Esophagus squamous epithelium (tissue), 5 donors: ENCODE data around the gene FIG4. TPM values are rescaled to one million over a fixed set of nuclear protein-coding genes. Genes with fewer than 3 reads are reported as not detected.
"Not testable (repeated sequence)": the region's sequence is repeated elsewhere in the genome, so short reads cannot be mapped to it uniquely, and the experiment has no call there.

Source experiments
- DNase-seq: peaks from one replicate; lab custom pipeline; 2025; lab: John Stamatoyannopoulos, UW
- H3K27ac ChIP-seq, 4 donors: fragments of 200-600 bp; sonication (generic); one replicate each; pipeline ENCODE4 v1.5.1; 2016 to 2019; ENCODE audit warnings: mild to moderate bottlenecking in 1 of 4
- H3K27me3 ChIP-seq, 4 donors: fragments of 200-600 bp; sonication (generic); 1 replicate in 3 of 4; 2 replicates in 1 of 4; pipeline versions ENCODE4 v1.5.1 to v1.6.0; 2017 to 2021; ENCODE audit warnings: antibody characterized with exemption in 1 of 4
- H3K36me3 ChIP-seq, 3 donors: fragments of 200-600 bp; sonication (generic); one replicate each; pipeline ENCODE4 v1.5.1; 2016 to 2019
- H3K4me1 ChIP-seq, 3 donors: fragments of 200-600 bp; sonication (generic); one replicate each; pipeline ENCODE4 v1.5.1; 2017 to 2019
- H3K4me3 ChIP-seq, 4 donors: fragments of 200-600 bp; sonication (generic); 1 replicate in 3 of 4; 2 replicates in 1 of 4; pipeline ENCODE4 v1.5.1; 2016 to 2019; ENCODE audit warnings: mild to moderate bottlenecking in 2 of 4, moderate library complexity in 1 of 4
- H3K9me3 ChIP-seq, 3 donors: fragments of 200-600 bp; sonication (generic); one replicate each; pipeline ENCODE4 v1.5.1; 2016 to 2019
- POLR2A ChIP-seq, 4 donors: fragments of 450-650 bp; IDR thresholded peaks; one replicate each; pipeline ENCODE4 v1.6.1; 2017; ENCODE audit warnings: antibody characterized with exemption in 4 of 4, mild to moderate bottlenecking in 4 of 4, moderate library complexity in 3 of 4
- WGBS, 2 donors: methylation state at CpG; one replicate each; pipeline ENCODE4 v1.1.5; 2018; 5-methylcytosine and 5-hydroxymethylcytosine counted together
- intact Hi-C: fragments of 100-400 bp; cut with DNase I; formaldehyde crosslinking; loops from one replicate; pipeline ENCODE4 v1.15.0; 2022
- total RNA-seq, 4 donors: library from RNA; depleted of rRNA; stranded (reverse); fragments of >200 nt; gene quantifications; one replicate each; pipeline ENCODE4 v1.1.0, GENCODE V29; 2016
- TF ChIP-seq, protein P1 (sequence below), 6 experiments: fragments of 450-650 bp in 4 of 6; fragments of 200-600 bp in 2 of 6; sonication (generic) in 2 of 6; IDR thresholded peaks; one replicate each; pipeline ENCODE4 v1.5.1; 2016 to 2019; ENCODE audit warnings: antibody characterized with exemption in 6 of 6, mild to moderate bottlenecking in 4 of 6, moderate library complexity in 4 of 6
- donor health status: DM: yes; HTN: yes; CAD: no.

The FIG4 gene
- total RNA-seq, 4 donors from 2014 or later = 7.0 to 11.3 (median 9.1) TPM

DNA sequence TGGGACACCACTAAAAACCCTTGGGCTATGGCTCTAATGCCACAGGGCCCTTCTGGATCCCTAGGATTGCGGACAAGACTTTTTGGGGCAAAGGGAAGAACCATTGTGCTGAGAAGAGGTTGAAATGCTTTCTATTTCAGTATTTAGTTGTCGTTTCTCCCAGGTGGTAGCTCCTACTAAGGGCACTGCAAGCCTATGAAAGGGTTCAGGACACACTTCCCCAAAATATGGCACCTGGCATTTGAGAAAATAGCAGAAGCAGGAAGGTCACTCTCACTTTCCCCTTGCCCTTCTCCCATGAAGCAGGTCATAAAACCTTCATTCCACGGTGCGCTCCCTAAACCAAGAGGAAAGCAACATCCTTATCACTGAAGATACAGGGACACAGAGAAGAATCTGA lies 161.6 kb downstream of the FIG4 start:
- no peaks in the 10 kb centered on the region for H3K9me3 ChIP-seq
- intact Hi-C loops = no loop called here
- H3K4me3 ChIP-seq = no peak overlapping the region
- H3K27ac ChIP-seq = no peak overlapping the region
- no peak for TF ChIP-seq POLR2A (IDR thresholded peaks at IDR 0.05)
- TF ChIP-seq, protein P1, sequence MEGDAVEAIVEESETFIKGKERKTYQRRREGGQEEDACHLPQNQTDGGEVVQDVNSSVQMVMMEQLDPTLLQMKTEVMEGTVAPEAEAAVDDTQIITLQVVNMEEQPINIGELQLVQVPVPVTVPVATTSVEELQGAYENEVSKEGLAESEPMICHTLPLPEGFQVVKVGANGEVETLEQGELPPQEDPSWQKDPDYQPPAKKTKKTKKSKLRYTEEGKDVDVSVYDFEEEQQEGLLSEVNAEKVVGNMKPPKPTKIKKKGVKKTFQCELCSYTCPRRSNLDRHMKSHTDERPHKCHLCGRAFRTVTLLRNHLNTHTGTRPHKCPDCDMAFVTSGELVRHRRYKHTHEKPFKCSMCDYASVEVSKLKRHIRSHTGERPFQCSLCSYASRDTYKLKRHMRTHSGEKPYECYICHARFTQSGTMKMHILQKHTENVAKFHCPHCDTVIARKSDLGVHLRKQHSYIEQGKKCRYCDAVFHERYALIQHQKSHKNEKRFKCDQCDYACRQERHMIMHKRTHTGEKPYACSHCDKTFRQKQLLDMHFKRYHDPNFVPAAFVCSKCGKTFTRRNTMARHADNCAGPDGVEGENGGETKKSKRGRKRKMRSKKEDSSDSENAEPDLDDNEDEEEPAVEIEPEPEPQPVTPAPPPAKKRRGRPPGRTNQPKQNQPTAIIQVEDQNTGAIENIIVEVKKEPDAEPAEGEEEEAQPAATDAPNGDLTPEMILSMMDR (IDR thresholded peaks at IDR 0.05) = no peak
- no peak for DNase-seq
- no peaks in the 10 kb centered on the region for H3K27me3 ChIP-seq
- WGBS, 2 donors = 94 to 100% methylated on average over 2 to 4 of the region's 4 CpGs
- H3K36me3 ChIP-seq = no peaks in the 10 kb centered on the region
- no peaks in the 10 kb centered on the region for H3K4me1 ChIP-seq

DNA sequence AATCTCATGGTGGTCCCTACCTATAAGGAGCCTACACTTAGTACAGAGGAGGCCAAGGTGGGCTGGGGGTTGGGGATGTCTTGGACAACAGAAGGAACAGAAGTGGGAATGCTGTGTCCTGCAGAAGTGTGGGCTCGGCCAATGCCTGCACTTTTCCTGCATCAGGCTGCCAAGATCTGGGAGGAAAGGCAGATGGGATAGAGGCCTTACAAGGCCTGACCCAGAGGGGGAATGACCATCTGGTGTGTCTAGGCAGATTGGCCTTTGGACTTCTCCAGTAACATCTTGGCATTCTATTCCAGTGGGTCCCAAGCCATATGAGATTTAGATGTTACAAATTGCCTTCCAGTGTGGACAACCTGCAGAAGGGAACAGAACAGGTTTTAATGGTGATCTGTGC lies 162.3 kb downstream of the FIG4 start:
- WGBS, 2 donors = 67 to 90% methylated on average over 1 of the region's 1 CpG
- no peaks in the 10 kb centered on the region for H3K9me3 ChIP-seq
- H3K27ac ChIP-seq = no peak overlapping the region
- no peak for DNase-seq
- no peaks in the 10 kb centered on the region for H3K4me1 ChIP-seq
- H3K27me3 ChIP-seq = no peaks in the 10 kb centered on the region
- no peak overlapping the region for H3K4me3 ChIP-seq
- TF ChIP-seq, protein P1 (IDR thresholded peaks at IDR 0.05) = no peak
- H3K36me3 ChIP-seq = no peaks in the 10 kb centered on the region
- intact Hi-C loops = no loop called here

DNA sequence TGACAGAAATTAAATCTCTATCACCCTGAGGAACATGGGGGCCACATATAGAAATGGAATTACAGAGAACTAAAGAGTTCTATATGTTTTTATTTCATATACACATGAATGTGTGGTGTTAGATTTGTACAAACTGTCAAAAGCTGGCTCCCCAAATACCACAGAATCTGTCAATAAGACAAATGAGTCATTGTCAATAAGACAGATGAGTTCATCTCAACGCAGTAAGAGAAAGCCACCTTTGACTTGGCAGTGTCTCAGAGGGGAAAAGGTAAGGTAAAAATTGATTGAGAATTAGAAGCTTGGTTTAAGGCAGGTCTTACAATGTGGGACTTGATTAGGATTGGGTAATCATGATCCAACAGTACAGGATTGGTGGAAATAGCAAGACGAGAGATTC lies 162.9 kb downstream of the FIG4 start:
- Histone ChIP-seq H3K4me1 (no peaks in the 10 kb centered on the region), H3K9me3 (no peaks in the 10 kb centered on the region), H3K27ac (no peak overlapping the region), H3K4me3 (no peak overlapping the region), H3K36me3 (no peaks in the 10 kb centered on the region), H3K27me3 (no peaks in the 10 kb centered on the region)
- intact Hi-C loops = no loop called here
- TF ChIP-seq, protein P1 (IDR thresholded peaks at IDR 0.05) = no peak
- no peak for TF ChIP-seq POLR2A (IDR thresholded peaks at IDR 0.05)
- WGBS, 2 donors = 56 to 68% methylated on average over 2 of the region's 2 CpGs
- no peak for DNase-seq

DNA sequence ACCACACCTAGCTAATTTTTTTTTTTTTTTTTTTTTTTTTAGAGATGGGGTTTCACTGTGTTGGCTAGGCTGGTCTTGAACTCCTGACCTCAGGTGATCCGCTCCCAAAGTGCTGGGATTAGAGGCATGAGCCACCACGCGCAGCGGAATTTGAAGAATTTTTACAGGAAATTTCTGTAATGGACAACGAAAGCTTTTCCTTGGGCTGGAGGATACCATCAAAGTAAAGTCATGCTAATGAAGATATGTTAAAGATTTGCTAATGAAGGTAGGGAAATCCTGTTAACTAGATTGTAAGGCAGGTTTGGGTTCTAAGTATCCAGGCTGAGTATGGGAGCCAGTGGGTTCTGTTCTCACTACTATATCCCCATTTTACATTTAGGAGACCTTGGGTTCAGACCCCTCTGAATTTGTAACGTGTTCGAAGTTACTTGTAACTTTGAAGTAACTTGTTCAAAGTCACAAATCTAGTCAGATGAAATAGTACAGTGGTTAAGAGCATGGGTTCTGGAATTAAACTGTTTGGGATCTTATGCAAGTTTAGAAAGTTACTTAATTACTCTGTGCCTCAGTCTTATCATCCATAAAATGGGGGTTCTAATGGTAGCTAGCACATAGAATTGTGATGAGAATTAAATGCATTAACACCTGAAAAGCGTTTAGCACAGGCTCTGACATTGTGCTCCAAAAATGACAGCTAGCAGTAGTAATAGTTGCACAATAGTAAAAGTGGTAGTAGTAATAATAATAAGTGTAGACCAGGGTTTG lies 163.6 kb downstream of the FIG4 start:
- Histone ChIP-seq H3K27me3 (no peaks in the 10 kb centered on the region), H3K4me3 (no peak overlapping the region), H3K27ac (no peak overlapping the region), H3K9me3 (no peaks in the 10 kb centered on the region), H3K4me1 (no peaks in the 10 kb centered on the region), H3K36me3 (no peaks in the 10 kb centered on the region)
- TF ChIP-seq, protein P1 (IDR thresholded peaks at IDR 0.05) = no peak
- TF ChIP-seq POLR2A (IDR thresholded peaks at IDR 0.05) = no peak
- DNase-seq = no peak
- intact Hi-C loops = no loop called here
- 88 to 92% methylated on average over 7 to 8 of the region's 8 CpGs for WGBS, 2 donors

DNA sequence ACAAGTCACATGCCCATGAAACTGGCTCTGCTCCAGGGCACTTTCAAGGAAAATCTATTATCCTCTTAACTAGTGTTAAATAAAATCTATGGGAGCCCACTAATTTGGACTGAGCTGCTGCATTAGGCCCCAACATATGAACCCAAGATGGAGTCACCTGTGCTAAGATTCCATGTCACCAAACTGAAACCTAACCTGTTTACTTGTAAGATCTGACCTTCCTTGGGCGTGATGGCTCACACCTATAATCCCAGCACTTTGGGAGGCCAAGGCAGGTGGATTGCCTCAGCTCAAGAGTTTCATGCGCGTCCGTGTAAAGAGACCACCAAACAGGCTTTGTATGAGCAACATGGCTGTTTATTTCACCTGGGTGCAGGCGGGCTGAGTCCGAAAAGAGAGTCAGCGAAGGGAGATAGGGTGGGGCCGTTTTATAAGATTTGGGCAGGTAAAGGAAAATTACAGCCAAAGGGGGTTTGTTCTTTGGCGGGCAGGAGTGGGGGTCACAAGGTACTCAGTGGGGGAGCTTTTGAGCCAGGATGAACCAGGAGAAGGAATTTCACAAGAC lies 164.5 kb downstream of the FIG4 start:
- WGBS, 2 donors = 89 to 94% methylated on average over 7 to 9 of the region's 9 CpGs
- H3K27ac ChIP-seq, DNase-seq, H3K27me3 ChIP-seq, H3K4me3 ChIP-seq, H3K9me3 ChIP-seq, H3K4me1 ChIP-seq, H3K36me3 ChIP-seq, intact Hi-C loops: not testable (repeated sequence)
